Skin epidermis (tissue), 12 donors: Measurements from ENCODE around the gene PHF14.
"Not testable (repeated sequence)": the region's sequence is repeated elsewhere in the genome, so short reads cannot be mapped to it uniquely, and the experiment has no call there.

Experiments
- H3K27ac ChIP-seq, 21 experiments: fragments of 200-600 bp; sonication (generic) in 11 of 21; one replicate each; pipeline ENCODE4 v1.5.0; 2020; ENCODE audit warnings: mild to moderate bottlenecking in 3 of 21, inconsistent platforms in 2 of 21, moderate library complexity in 2 of 21
- H3K4me3 ChIP-seq, 7 experiments: fragments of 200-600 bp; sonication (generic) in 2 of 7; one replicate each; pipeline ENCODE4 v1.5.0; 2020; ENCODE audit warnings: inconsistent platforms in 2 of 7, mild to moderate bottlenecking in 2 of 7, moderate library complexity in 1 of 7

PHF14 gene

DNA sequence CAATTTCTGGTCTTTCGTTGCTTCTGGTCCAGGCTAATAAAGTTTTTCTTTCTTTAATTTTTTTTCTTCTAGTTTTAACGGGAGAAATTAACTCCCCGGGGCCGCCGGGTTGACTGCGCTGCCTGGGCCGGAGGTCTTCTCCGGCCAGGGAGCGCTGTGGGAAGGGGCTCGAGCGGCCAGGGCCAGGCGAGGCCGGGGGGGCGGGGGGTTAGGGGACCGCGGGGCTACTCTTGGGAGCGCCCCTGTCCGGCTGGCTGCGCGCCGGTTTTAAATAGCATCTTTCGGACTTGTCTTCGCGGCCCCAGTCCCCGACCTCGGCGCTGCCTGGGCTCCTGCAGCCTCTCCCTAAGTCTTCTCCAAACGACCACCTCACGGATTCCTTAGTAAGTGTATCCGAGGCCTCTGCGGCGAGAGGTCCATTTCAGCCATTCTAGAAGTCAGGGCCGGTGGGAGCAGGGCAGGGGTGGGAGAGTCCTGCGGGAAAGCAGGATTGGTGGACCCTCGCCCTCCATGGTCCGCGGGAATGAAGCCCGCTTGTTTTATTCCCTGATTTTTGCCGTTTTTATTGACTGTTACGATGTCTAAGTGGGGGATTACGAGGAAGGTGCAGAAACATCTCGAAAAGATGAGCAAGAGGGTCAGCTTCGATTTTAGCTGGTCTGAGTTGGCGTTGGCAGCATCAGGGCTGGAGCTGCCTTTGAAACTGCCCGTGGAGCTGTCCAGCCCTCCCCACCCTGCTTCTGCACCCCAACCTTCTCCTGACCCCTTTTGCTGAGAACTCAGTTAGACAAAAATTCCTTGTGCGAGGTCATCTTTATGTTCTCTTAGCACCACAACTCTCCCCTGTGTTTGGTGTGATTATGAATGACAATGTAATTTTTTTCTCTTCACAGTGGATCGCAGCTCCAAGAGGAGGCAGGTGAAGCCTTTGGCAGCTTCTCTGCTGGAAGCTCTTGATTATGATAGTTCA, 555 bp downstream of the PHF14 start:
- H3K27ac ChIP-seq: peak overlapping the region; percentile 71 to 99 (median 92)
- peak overlapping the region; percentile 62 to 95 (median 82) for H3K4me3 ChIP-seq

- H3K27ac ChIP-seq: no peak overlapping the region
Measured at GRCh38 chr7:10977113-10977512, 3.4 kb downstream of the PHF14 start.

GRCh38 chr7:10981317-10981716, 7.6 kb downstream of the PHF14 start:
- Histone ChIP-seq H3K27ac (no peak overlapping the region), H3K4me3 (no peak overlapping the region)

More at GRCh38 chr7:10977113-10977512, 3.4 kb downstream of the PHF14 start:
- H3K4me3 ChIP-seq: no peak overlapping the region

GRCh38 chr7:10990748-10991147, 17.1 kb downstream of the PHF14 start:
- not testable (repeated sequence) for H3K27ac ChIP-seq, H3K4me3 ChIP-seq

- H3K4me3 ChIP-seq: not testable (repeated sequence)
Measured at GRCh38 chr7:10995482-10996166, 22.0 kb downstream of the PHF14 start.

GRCh38 chr7:10998996-10999757, 25.5 kb downstream of the PHF14 start:
- Histone ChIP-seq H3K27ac (no peak overlapping the region), H3K4me3 (no peak overlapping the region)

More at GRCh38 chr7:10995482-10996166, 22.0 kb downstream of the PHF14 start:
- not testable (repeated sequence) for H3K27ac ChIP-seq

DNA sequence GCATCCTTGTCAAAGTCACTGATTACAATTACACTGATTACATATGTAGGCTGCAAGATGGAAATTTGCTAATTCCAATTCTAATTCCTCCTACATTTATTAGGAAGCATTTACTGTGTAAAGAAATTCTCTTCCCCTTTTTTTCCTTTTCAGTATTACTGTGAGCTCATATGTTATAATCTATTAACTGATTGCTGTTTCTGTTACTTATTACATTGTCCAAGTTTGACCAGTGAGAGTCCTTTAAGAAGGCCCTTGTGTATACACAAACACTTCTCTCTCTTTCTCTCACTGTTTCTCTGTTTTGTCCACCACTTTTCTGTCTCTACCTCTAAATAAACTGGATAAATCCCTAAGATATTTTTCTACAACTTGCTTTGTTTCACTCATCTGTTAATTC, 31.5 kb downstream of the PHF14 start:
- Histone ChIP-seq H3K4me3 (no peak overlapping the region), H3K27ac (no peak overlapping the region)

GRCh38 chr7:11006291-11006690, 32.6 kb downstream of the PHF14 start:
- no peak overlapping the region for H3K27ac ChIP-seq
- no peak overlapping the region for H3K4me3 ChIP-seq

- Histone ChIP-seq H3K27ac (no peak overlapping the region), H3K4me3 (no peak overlapping the region)
Measured at GRCh38 chr7:11009631-11010030, 36.0 kb downstream of the PHF14 start.

DNA sequence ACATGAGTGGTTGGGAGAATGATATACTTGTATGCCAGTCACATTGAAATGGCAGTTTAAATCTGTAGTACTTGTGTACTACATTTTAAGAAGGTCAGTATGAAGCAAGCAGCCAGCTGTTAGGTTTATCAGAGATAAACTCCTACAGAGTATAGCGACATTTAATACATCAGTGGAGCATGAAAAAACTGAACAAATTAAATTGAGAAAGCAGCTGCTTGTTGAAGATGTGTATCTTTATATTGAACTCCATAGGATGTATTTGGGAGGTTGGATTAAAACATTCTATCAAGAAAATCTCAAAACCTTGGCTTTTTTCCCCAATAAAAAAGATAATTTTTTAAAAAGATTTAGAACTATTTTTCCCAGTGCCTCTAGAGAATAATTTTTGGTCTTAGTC, 47.8 kb downstream of the PHF14 start:
- H3K4me3 ChIP-seq: no peak overlapping the region

DNA sequence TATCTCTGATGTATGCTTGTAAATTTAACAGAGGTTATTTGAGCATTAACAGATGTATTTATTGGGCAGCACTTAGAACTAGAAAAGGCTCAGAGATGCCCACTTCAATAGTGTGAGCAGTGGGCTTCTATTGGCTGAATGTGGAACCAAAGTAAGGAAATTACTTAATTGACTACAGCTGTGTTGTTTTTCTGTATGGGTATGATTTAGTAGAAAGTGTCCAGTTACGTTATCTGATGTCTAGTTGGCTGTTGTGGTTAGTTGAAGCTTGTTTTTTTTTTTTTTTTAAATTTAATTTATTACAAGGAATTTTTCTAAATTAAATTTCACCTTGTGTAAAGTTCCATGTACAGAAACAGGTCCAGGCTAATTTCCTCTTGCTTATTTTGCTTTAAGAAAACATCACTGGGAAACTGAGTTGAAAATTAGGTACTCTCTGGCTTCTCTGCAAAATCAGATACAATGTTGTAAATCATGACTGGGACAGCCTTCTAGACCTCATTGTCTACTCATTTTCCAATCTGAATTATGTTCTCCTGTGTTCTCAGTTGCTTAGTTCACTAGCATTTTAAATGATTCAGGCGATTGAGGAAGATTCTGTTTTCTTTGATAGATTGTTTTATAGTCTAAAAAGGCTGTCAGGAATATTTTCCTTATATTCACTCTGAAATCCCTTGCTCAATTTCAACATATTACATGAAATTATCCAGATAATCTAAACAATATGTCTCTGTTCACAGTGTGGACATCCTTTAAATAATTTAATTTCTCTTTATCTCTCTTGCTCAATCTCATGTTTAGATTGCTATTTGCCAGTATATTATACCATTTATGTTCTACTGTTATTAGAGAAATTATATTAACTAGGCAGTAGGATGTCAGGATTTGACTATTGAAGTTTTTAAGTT, 53.0 kb downstream of the PHF14 start:
- H3K4me3 ChIP-seq: no peak overlapping the region

More for the DNA sequence above, 47.8 kb downstream of the PHF14 start:
- H3K27ac ChIP-seq: no peak overlapping the region

GRCh38 chr7:11035661-11036060, 62.0 kb downstream of the PHF14 start:
- Histone ChIP-seq H3K4me3 (no peak overlapping the region), H3K27ac (peak overlapping the region in 1 of 21 experiments; percentile 26)

More for the DNA sequence above, 53.0 kb downstream of the PHF14 start:
- no peak overlapping the region for H3K27ac ChIP-seq

DNA sequence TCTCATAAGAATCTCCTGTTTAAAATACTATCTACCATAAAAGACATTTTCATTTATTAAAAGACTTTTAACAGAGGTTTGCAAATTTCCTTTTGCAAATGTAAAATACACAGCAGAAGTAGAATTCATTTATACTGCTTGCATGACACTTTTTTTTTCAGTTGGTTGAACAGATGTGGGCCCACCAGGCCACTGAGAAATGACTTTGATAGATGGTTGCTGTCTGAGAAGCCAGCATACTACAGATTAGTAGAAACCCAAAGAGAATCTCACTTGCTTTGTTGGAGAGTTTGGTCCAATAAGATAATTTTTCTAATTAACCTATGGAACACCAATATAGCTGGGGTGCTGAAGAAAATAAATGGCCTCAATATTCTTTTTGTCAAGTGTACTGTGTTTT, 66.3 kb downstream of the PHF14 start:
- Histone ChIP-seq H3K4me3 (no peak overlapping the region), H3K27ac (no peak overlapping the region)

DNA sequence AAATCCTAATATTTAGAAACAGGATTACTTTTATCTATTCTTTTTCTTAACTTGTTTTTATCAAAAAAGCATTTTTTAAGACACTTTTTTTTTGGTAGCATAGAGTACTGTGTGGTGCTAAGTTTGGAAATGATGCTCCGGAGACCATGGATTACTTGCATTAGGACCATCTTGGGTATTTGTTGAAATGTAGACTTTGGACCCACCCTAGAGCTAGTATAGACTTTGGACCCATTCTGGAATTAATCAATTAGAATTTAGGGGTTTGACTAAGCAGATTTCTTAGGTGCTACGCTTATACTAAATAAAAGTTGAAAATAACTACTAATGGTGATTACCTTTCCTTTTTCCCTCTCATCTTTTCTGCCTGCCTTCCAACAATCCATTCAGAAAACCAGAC, 80.4 kb downstream of the PHF14 start:
- Histone ChIP-seq H3K4me3 (no peak overlapping the region), H3K27ac (no peak overlapping the region)

DNA sequence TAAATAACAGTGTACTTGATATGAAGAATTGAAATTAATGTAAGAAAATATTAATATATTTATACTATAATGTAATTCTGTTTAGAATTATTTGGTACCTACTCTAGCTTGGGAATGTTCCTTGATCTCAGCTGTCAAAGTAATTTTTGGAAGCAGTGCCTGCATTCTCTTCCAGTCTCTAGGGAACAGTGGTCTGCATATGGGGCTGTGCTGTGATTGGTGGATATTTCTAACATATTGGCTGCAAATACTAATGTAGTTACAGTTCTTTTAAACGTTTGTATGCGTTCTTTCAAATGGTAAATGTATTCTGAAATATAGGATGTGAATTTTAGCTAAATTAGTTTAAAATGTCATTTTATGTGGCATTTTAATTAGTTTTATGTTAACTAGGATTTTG, 87.2 kb downstream of the PHF14 start:
- Histone ChIP-seq H3K27ac (no peak overlapping the region), H3K4me3 (no peak overlapping the region)

- H3K4me3 ChIP-seq: no peak overlapping the region
- H3K27ac ChIP-seq: no peak overlapping the region
Measured at GRCh38 chr7:11062110-11062509, 88.4 kb downstream of the PHF14 start.

DNA sequence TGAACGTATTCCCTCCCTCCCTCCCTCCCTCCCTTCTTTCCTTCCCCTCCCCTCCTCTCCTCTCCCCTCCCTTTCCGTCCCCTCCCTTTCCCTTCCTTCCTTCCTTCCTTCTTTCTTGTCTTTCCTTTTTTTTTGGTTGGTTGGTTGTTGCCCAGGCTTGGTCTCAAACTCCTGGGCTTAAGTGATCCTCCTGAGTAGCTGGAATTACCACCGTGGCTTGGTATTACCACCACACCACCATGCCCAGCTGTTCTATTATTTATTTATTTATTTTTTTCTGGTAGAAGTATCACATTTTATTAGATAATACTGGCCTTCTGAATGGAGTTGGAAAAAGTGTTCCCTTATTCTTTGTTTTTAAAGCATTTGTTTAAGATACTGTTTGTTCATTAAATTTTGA, 95.9 kb downstream of the PHF14 start:
- H3K4me3 ChIP-seq: no peak overlapping the region
- no peak overlapping the region for H3K27ac ChIP-seq

DNA sequence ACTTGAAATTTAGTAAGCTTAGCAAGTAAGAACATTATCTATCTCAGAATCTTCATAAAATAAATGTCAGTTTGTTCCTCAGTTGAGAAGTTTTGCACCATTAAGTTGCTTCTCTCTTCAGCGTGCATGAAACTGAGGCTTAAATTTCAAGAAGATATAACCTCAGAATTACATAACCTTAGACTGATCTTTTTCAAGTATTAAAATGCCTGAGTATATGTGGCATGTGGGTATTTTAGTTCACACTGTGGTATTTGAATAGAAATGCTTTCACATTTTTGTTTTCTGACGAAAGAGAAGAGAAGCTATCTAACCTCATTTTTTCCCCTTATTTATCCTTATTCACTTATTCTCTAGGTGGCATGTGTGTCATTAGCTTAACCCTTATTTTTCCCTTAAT, 104.1 kb downstream of the PHF14 start:
- H3K4me3 ChIP-seq: no peak overlapping the region
- no peak overlapping the region for H3K27ac ChIP-seq

- Histone ChIP-seq H3K27ac (no peak overlapping the region), H3K4me3 (no peak overlapping the region)
Measured at GRCh38 chr7:11078247-11078834, 104.7 kb downstream of the PHF14 start.
